ENCODE results near the gene SCIN.
"Not testable (repeated sequence)": the region's sequence is repeated elsewhere in the genome, so short reads cannot be mapped to it uniquely, and the experiment has no call there.

SCIN gene

DNA sequence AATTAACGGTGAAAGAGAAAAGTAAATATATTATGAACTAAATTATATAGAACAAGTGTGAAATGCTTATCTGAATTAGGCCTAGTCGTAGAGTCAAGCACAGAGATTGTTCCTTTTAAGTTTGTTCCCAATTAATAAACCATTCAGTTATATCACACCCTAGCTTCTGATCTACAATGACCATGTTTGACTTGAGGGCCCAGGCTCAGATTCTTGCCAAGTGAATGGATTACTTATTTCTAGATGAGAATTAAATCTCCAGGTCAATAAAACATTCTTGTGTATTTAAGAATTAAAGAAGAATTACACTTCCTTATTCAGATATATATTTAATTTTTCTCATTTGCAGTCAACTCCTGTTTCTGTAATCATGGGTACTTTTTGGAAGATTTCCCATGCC, 79.6 kb downstream of the SCIN start:
- DNase-seq: no peak

DNA sequence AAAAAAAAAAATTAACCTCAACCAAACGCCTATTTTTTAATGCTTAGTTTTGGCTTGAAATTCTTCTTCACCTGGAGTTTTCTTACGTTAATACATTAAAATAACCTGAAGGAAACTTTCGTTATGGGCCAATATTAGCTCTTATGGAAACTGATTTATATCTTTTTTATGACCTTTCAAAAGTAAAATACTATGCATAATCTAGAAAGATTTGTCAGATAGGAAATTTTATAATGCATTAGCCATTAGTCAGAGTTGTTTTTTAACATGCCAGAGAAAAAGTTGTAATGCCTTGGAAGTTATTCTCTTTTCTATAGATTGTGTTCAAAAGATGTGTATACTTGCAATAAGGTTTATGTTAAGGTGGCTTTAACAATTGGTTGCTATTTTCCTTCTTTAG, 82.6 kb downstream of the SCIN start:
- DNase-seq: no peak

DNA sequence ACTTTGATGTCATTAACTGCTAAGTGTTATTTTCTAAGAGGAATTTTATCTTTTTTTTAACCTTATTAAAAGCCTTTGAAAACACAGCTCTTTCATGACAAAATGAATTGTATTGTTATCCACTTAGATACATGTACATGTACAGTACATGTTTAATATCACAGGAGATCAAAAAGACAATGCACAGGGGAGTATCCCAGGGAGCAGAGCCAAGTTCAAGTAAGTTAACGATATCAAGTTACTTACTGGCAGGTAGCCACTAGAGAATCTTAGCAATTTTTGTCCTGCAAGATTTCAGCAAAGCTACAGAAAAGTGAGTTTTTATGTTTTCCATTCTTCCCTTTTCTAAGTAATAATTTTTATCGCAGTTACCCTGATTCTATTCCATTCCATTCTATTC, 83.0 kb downstream of the SCIN start:
- DNase-seq: no peak

DNA sequence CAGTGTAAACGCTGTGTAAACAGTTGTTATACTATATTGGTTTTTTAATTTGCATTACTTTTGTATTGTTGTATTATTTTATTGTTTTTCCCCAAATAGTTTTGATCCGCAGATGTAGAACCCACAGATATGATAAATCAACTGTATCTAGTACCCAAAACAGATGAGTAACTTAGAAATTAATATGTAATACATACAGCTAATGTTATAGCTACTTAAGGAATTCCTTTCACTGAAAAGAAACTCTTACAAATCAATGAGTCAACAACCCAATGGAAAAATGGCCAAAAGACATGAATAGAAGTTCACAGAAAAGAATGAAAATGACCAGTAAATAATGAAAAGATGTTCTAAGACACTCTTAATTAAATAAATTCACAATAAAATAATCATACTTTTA, 84.6 kb downstream of the SCIN start:
- DNase-seq: no peak

DNA sequence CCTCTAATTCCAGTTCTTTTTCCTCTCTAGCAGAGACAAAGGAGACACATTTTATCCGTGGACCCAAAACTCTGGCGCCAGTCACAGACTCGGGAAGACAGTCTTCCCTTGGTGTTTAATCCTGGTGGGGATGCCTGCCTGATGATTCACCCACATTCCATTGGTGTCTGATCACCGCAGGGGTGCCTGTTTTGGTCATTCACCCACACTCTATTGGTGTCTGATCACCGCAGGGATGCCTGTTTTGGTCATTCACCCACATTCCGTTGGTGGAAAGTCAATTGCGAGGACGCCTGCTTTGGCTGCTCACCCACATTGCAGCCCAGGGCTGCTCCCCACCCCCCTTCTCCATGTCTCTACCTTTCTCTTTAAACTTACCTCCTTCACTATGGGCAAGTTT, 89.9 kb downstream of the SCIN start:
- not testable (repeated sequence) for DNase-seq

DNA sequence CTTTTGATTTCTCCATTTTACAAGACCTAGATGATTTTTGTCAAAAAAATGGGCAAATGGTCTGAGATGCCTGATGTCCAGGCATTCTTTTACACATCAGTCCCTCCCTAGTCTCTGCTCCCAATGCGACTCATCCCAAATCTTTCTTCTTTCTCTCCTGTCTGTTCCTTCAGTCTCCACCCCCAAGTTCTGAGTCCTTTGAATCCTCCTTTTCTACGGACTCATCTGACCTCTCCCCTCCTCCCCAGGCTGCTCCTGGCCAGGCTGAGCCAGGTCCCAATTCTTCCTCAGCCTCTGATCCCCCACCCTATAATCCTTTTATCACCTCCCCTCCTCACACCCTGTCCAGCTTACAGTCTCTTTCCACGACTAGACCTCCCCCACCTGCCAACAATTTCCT, 90.5 kb downstream of the SCIN start:
- DNase-seq: not testable (repeated sequence)

DNA sequence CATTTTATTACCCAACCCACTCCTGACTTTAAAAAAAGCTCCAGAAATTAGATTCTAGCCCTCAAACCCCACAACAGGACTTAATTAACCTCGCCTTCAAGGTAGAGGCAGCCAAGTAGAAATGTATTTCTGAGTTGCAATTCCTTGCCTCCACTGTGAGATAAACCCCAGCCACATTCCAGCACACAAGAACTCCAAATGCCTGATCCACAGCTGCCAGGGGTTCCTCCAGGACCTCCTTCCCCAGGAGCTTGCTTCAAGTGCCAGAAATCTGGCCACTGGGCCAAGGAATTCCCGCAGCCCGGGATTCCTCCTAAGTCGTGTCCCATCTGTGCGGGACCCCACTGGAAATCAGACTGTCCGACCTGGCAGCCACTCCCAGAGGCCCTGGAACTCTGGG, 91.1 kb downstream of the SCIN start:
- DNase-seq: no peak

DNA sequence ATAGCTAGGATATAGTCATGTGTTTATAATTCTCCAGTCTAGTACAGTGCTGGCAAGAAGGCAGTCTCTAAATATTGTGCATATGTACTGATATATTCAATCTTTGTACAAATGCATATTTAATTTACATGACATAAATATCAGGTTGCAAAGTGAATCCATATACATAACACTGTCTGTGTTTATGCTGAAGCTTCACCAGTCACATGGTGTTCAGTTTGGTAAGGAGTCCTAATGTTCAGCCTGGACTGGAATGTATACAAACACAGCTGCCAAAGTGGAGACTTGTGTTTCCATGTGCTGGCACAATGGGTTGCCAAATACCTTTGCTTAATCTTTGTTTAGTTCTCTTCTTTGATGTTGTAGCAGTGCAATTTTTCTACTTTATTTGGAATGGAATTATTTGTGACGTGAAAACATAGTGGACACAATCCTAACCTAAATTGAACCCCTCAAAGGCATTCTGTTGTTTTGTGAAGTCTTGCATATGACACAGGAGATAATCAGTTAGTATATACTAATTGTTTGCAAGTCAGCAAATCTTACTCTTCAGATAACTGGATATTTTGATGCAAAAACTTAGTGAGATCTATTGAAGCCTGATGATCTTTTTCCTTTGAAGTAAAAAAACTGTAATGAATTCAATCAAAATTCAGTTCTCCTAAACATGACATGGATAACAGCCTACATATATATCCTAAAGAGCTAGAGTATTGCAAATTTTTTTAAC, 99.6 kb downstream of the SCIN start:
- DNase-seq: no peak

DNA sequence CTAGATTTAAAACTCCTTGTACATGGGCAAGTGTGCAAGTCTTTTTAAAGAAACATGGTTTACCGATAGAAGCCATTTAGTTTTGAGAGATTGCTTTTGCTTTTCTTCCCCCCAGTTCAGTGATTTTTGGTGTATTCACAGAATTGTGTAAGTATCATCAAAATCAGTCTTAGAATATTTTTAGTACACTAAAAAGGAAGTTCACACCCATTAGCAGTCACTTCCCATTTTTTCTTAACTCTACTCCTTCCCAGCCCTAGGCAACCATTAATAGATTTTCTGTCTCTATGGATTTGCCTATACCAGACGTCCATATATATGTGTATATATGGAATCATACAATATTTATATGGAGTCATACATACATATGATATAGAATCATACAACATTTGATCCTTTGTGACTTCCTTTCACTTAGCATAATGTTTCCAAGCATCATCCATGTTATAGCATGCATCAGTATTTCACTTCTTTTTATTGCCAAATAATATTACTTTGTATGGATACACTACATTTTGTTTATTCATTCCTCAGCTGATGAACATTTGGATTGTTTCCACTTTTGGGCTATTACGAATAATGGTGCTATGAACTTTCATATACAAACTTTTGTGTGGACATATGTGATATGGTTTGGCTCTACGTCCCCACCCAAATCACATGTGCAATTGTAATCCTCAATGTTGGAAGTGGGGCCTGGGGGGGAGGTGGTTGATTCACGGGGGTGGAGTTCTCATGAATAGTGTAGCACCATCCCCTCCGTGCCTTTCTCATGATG, 100.4 kb downstream of the SCIN start:
- no peak for DNase-seq

DNA sequence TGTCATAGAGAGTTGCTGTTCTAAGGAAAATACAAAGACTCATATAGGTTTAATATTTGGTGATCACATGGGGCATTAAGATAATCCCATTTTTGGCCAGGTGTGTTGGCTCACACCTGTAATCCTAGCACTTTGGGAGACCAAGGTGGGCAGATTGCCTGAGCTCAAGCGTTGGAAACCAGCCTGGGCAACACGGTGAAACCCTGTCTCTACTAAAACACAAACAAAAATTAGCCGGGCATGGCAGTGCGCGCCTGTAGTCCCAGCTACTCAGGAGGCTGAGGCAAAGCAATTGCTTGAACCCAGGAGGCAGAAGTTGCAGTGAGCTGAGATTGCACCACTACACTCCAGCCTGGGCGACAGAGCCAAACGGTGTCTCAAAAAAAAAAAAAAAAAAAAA, 102.9 kb downstream of the SCIN start:
- DNase-seq: not testable (repeated sequence)

DNA sequence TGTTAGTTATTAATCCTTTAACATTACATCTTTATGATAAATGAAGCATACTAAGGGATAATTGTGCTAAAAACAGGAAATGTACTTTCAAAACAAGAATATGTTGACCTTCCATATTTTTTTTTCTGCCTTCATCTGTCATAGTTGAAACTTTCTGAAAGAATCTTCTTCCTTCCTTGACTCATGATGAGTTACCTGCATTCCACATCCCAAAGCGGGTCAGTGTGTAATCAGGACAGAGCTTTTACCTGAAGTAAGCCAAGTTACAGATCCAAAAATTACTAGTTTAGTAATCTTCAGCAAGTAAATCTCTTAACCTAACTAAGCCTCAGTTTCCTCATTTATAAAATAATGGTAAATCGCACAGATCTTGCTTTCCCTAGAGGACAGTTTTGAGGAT, 103.5 kb downstream of the SCIN start:
- DNase-seq: no peak

DNA sequence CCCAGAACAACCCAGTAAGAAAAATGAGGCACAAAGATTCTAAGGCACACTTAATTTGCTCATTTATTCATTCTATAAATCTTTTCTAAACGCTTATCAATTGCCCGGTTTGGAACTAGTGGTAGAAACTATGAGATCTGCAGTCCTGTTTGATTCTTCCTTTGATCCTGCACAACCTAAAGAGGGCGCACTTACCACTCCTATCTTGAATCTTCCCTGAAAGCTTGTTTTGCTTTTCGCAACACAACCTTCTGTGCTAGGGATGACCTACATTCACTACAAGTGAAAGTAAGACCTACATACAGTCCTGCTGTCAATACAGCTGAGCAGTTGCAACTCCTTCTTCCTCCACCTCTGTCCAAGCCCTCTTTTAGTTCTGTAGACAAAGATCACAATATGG, 104.3 kb downstream of the SCIN start:
- peak; percentile 75 for DNase-seq

DNA sequence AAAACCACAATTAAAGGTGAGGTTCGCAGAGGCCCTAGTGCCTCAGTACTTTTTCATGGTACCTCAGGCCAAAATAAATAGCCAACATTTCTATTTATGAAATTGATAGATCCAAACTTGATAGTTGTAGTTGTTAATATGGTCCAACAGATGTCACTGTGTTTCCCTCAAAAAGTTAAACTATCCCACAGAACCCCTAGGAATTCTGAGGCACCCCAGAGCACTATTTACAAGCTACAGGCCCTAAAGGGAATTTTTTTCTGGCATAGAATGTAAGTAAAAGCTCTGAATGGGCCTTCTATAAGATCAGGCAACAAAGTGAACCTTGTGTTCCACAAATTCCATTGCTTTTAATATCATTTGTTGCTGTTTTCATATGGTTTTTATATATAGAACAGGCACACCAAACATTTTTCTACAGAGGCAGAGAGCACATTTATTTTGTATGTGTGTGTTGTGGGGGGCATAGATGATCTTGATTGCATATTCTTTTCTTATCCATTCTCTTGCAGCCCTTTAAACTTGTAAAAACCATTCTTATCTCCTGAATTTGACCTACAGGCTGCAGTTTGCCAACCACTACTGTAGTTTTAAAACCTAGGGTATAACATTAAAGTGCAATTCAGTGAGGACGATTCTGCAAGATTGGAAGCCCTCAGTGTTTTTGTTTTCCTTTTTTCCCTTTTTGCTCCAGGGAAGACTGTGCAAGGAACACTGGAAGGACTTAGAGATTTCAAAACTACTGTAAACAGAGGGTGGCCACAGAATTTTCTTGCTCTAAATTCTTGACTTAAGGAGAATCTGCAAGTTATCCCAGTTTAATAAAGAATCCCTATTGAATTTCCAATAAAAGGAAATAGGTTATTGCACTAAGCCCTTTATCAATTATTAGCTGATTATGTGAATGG, 113.4 kb downstream of the SCIN start:
- DNase-seq: no peak

DNA sequence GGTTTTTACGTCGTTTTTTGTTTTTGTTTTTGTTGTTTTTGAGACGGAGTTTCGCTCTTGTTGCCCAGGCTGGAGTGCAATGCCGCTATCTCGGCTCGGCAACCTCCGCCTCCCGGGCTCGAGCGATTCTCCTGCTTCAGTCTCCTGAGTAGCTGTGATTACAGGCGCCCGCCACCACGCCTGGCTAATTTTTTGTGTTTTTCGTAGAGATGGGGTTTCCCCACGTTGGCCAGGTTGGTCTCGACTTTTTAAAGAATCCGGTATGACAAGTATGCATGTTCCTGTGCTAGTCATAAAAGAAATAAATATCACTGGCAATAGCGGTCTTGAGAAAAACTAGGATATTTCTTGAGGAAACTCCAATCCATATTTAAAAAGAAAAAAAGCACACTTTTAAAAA, 114.2 kb downstream of the SCIN start:
- DNase-seq: no peak

DNA sequence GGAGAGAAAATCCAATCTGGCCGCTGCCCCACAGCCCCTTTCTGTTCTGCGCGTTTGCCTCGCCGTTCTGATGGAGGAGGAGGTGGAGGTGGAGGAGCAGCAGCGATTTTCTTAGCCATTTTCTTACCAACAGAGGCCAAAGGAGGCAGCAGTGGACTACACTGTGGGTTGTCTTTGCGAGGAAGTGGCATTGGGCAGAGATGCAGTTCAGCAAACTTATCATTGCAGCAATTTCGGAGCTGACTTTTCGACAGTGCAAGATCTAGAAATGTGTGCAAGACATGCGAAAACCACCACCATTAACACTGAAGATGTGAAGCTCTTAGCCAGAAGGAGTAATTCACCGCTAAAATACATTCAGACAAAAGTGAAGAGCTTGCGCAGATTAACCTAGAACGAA, 115.0 kb downstream of the SCIN start:
- peak; percentile 46 for DNase-seq

DNA sequence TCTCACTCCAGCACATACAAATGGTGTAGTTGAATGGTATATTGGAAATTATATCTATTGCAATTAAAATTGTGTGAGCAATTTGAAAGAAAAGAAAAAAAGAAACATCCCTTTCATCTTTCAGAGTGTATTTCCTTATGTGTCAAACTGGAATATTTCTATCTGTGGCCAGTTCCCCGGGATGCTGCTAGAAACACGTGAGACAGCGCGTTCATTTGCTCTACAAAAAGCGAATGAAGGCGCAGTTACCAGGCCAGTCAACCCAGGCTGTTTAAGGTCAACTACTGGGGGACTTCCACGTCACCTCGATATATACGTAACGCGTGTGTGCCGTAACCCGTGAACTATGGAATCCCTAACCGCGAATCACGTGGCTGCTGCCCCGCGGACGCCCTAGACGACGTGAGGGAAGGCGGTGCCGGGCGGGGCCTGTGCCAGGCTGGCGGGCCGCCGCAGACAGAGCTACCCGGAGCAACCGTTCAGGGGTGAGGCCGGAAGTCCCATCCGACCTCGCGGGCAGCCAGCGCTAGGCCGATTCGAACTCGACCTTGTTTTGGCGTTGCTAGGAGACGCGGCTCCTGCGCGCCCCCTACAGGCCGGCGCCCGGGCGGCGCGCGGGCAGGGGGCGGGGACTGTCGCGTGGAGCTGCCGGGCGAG, 115.8 kb downstream of the SCIN start:
- DNase-seq: peak; percentile 98

DNA sequence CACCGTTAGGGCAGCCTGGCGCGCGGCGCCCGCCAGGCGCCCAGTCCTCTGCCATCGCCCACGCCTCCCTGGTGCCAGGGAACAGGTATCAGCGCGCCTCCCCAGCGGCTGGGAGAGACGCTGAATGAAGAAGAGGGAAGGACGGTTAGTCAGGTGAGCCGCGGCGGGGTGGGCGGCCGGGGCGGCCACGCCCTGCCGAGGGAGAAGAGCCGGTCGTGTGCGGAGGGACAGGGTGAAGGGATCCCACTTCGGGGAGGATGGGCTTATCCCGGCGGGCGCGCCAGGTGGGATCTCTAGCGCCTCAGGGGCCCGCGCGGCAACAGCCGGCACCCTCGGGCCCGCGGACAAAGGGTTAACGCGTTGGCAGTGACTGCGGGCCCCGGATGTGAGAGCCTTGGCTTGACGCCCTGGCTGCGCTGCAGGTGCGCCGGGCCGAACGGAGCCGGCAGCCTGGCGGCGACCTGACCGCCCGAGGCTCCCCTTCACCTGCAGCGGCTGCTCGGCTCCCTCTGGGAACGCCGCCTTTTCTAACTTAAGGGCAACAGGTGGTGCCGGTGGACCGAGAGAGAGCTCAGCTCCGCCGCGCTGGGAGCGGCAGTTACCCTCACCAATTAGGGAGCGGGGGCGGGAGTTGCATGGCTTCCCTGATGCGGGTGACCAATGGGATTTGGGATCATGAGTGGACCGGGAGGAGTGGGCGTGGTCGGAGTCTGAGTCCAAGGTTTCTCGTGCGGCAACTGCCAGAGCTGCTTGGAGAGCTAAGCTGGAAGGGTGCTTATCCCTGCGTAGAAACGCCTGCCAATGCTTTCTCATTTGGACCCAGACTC, 116.6 kb downstream of the SCIN start, which contains the start of gene ARL4A:
Gene ARL4A, plus strand, starts transcription at position 743 of the 827 bp plus-strand sequence. CDS start 622 bp downstream, outside the sequence.
- DNase-seq: peak; percentile 94

DNA sequence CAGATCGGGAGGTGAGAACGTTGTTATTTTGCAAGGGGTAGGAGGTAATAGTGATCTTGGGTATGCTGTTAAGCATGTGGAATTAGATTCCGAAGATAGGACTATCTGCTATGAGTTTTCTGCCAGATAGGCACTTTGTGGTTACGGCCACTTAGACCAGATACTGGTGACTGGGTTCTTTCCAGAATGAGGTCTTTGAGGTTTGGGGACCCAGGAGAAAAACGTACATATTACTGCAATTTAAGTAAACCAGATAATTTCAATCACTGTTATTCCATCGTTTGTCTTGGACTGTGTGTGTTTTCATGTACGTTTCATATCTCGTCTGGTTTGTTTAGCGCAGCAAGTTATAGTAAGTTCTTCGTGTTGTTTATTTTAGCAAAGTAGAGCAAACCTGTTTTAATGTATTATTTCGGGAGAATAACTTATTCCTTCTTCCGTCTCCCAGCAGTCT, 117.2 kb downstream of the SCIN start:
- no peak for DNase-seq

DNA sequence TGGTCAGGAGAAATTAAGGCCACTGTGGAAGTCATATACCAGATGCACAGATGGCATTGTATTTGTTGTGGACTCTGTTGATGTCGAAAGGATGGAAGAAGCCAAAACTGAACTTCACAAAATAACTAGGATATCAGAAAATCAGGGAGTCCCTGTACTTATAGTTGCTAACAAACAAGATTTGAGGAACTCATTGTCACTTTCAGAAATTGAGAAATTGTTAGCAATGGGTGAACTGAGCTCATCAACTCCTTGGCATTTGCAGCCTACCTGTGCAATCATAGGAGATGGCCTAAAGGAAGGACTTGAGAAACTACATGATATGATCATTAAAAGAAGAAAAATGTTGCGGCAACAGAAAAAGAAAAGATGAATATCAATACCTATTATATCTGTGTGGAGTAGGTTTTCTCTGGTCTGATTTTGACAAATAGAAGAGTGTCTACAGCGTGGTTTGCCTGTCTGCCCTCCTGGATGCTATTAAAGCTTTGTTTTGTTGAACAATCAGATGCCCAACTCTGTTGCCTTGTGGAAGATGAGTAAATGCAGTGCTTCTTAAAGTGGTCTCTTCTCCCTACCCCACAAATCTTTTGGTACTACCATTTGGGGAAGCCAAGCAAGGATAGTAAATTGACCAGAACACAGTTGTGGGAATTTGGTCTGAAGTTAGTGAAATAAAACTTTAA, 118.1 kb downstream of the SCIN start:
- DNase-seq: not testable (repeated sequence)

DNA sequence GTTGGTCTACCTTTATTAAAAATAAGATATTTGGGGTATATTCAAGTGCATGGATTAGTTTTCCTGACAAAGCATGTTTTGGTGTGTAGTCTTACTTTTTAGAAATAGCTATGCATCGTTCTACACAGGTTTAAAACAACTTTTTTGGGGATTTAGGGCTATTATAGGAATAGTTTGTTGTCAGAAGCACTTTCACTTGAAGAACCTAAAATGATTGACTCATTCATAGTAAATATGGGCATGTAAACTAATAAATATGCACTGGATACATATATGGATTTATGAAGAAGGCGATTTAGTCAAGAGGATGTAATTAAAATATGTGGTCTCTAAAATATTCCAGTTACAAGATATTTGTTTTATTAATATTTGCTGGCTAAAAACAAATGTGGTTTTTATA, 118.9 kb downstream of the SCIN start:
- no peak for DNase-seq
